Neural crest cell (in vitro differentiated cells): ENCODE measurements around the gene SIK3. TPM values are rescaled to one million over a fixed set of nuclear protein-coding genes. Genes with fewer than 3 reads are reported as not detected.

Experiments used
- DNase-seq: peaks from one replicate; pipeline ENCODE4 v3.0.0; 2021; ENCODE audit warnings: low read depth, mixed read lengths, low spot score
- H3K27ac Mint-ChIP-seq: one replicate; pipeline ENCODE4 v1.8.0; 2021; ENCODE audit warnings: mild to moderate bottlenecking, mixed read lengths; ENCODE audit not compliant: unreplicated experiment
- H3K27me3 Mint-ChIP-seq: 2 replicates; pipeline ENCODE4 v1.8.0; 2021; ENCODE audit warnings: low read depth, mild to moderate bottlenecking, mixed read lengths
- H3K36me3 Mint-ChIP-seq: 2 replicates; pipeline ENCODE4 v1.8.0; 2021; ENCODE audit warnings: low read depth, mild to moderate bottlenecking, mixed read lengths
- H3K4me1 Mint-ChIP-seq: 2 replicates; pipeline ENCODE4 v1.8.0; 2021; ENCODE audit warnings: mixed read lengths
- H3K4me3 Mint-ChIP-seq: one replicate; pipeline ENCODE4 v1.8.0; 2021; ENCODE audit warnings: mild to moderate bottlenecking, mixed read lengths
- H3K9me3 Mint-ChIP-seq: 2 replicates; pipeline ENCODE4 v1.8.0; 2021; ENCODE audit warnings: mixed read lengths
- total RNA-seq: library from RNA; stranded (reverse); gene quantifications from 2 replicates; pipeline ENCODE4 v1.2.1, GENCODE V29; 2021
- TF ChIP-seq, protein P1 (sequence below): fragments of 200-600 bp; sonication (generic); conservative IDR thresholded peaks from 2 replicates; pipeline ENCODE4 v1.5.0; 2021; ENCODE audit warnings: antibody characterized with exemption, mild to moderate bottlenecking

Gene SIK3
- total RNA-seq, 1 donor from 2014 or later: 39.7 TPM

GRCh38 chr11:116851626-116852025 is 246.6 kb downstream of the SIK3 start:
- Mint-ChIP-seq H3K9me3 (no peaks in the 10 kb centered on the region), H3K36me3 (peaks cover 22% of the 10 kb centered on the region), H3K4me1 (no peaks in the 10 kb centered on the region), H3K27me3 (no peaks in the 10 kb centered on the region), H3K4me3 (no peak overlapping the region), H3K27ac (no peak overlapping the region)
- TF ChIP-seq, protein P1, sequence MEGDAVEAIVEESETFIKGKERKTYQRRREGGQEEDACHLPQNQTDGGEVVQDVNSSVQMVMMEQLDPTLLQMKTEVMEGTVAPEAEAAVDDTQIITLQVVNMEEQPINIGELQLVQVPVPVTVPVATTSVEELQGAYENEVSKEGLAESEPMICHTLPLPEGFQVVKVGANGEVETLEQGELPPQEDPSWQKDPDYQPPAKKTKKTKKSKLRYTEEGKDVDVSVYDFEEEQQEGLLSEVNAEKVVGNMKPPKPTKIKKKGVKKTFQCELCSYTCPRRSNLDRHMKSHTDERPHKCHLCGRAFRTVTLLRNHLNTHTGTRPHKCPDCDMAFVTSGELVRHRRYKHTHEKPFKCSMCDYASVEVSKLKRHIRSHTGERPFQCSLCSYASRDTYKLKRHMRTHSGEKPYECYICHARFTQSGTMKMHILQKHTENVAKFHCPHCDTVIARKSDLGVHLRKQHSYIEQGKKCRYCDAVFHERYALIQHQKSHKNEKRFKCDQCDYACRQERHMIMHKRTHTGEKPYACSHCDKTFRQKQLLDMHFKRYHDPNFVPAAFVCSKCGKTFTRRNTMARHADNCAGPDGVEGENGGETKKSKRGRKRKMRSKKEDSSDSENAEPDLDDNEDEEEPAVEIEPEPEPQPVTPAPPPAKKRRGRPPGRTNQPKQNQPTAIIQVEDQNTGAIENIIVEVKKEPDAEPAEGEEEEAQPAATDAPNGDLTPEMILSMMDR: no peak
- DNase-seq: no peak

DNA sequence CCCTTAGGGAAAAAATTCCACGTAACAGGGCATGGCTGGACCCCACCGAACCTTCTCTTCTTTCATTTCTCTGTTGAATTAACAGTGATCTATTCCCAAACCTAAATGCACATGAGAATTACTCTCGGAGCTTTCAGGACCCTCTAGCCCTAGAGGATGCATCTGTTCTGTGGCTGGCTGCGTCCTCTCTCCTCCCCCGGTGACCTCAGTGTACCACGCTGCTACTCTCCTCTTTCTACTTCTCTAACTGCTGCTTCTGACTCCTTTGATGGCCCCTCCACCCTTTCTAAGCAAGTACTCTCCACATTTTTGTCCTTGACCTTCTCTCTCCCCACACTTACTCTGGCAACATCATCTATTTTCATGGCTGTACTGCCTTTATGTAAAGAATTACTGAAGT is 248.7 kb downstream of the SIK3 start:
- no peaks in the 10 kb centered on the region for H3K9me3 Mint-ChIP-seq
- H3K36me3 Mint-ChIP-seq: peaks cover 19% of the 10 kb centered on the region
- peak overlapping the region; percentile 19 for H3K27ac Mint-ChIP-seq
- TF ChIP-seq, protein P1: no peak
- H3K4me3 Mint-ChIP-seq: no peak overlapping the region
- DNase-seq: no peak
- no peaks in the 10 kb centered on the region for H3K27me3 Mint-ChIP-seq
- no peaks in the 10 kb centered on the region for H3K4me1 Mint-ChIP-seq

- no peak overlapping the region for H3K4me3 Mint-ChIP-seq
- H3K9me3 Mint-ChIP-seq: no peaks in the 10 kb centered on the region
- DNase-seq: no peak
- H3K4me1 Mint-ChIP-seq: no peaks in the 10 kb centered on the region
- no peaks in the 10 kb centered on the region for H3K27me3 Mint-ChIP-seq
- no peak overlapping the region for H3K27ac Mint-ChIP-seq
- TF ChIP-seq, protein P1: no peak
- peaks cover 19% of the 10 kb centered on the region for H3K36me3 Mint-ChIP-seq
Measured at GRCh38 chr11:116849060-116849459, 249.2 kb downstream of the SIK3 start.

DNA sequence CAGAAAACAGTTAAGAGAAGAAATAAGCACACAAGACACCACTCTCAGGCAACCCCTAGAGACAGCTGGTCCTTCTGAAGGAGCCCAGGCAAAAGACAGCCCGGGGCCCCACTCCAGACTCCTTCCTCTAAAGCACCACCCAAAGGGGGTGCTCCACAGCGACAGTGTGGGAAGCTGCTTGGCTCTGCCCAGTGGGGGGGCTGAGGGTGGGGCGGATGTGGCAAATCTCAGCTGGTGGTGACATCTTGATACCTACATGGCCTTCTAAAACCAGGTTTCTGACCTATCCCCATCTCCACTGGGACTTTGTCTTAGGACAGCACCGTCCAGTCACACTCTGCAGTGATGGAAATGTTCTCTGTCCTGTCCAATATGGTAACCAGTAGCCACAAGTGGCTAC is 250.6 kb downstream of the SIK3 start:
- TF ChIP-seq, protein P1: no peak
- H3K36me3 Mint-ChIP-seq: peaks cover 21% of the 10 kb centered on the region
- H3K4me3 Mint-ChIP-seq: no peak overlapping the region
- no peaks in the 10 kb centered on the region for H3K27me3 Mint-ChIP-seq
- H3K4me1 Mint-ChIP-seq: no peaks in the 10 kb centered on the region
- no peaks in the 10 kb centered on the region for H3K9me3 Mint-ChIP-seq
- no peak overlapping the region for H3K27ac Mint-ChIP-seq
- no peak for DNase-seq

- DNase-seq: no peak
- Mint-ChIP-seq H3K27me3 (no peaks in the 10 kb centered on the region), H3K4me1 (no peaks in the 10 kb centered on the region), H3K36me3 (peaks cover 18% of the 10 kb centered on the region), H3K9me3 (no peaks in the 10 kb centered on the region), H3K27ac (no peak overlapping the region), H3K4me3 (no peak overlapping the region)
- TF ChIP-seq, protein P1: no peak
Measured at GRCh38 chr11:116844722-116845121, 253.5 kb downstream of the SIK3 start.

GRCh38 chr11:116843661-116844060 is 254.6 kb downstream of the SIK3 start:
- TF ChIP-seq, protein P1: no peak
- Mint-ChIP-seq H3K27ac (peak overlapping the region; percentile 81), H3K4me1 (no peaks in the 10 kb centered on the region), H3K4me3 (no peak overlapping the region), H3K36me3 (peaks cover 15% of the 10 kb centered on the region), H3K9me3 (no peaks in the 10 kb centered on the region), H3K27me3 (no peaks in the 10 kb centered on the region)
- DNase-seq: no peak
